ENCODE data around the gene OVCH1. TPM values are rescaled to one million over a fixed set of nuclear protein-coding genes. Genes with fewer than 3 reads are reported as not detected.

OVCH1 gene
- total RNA-seq, 1 donor from 2014 or later = 0.25 TPM

DNA sequence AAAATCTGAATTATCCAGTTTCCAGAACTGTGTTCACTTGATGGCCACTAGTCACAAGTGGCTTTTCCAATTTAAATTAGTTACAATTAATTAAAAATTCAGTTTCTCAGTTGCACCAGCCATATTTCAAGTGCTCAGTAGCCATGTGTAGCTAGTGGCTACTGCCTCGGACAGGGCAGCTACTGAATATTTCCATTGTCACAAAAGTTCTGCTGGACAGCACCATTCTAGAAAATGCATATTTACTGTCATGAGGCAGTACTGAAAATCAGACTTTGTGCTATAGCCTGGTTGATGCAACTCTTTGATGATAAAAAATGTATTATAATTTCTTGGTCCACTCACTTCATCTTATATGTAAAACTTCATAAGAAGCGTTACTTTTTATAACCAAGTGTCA lies 11.5 kb upstream of the OVCH1 start:
- Histone ChIP-seq H3K9me3 (no peaks in the 10 kb centered on the region), H3K36me3 (no peaks in the 10 kb centered on the region), H3K27ac (no peak overlapping the region), H3K27me3 (no peaks in the 10 kb centered on the region), H3K4me1 (no peaks in the 10 kb centered on the region), H3K4me3 (no peak overlapping the region)
- DNase-seq (ENCODE audit: extremely low spot score in 2 of 2) = no peak
- intact Hi-C loops (cut with DNase I) = no loop called here
- TF ChIP-seq POLR2A (IDR thresholded peaks at IDR 0.05) (no peak), POLR2AphosphoS5 (IDR thresholded peaks at IDR 0.05; ENCODE audit: insufficient read depth in 1 of 2, low read depth in 1 of 2) (no peak)
- TF ChIP-seq, protein P1, sequence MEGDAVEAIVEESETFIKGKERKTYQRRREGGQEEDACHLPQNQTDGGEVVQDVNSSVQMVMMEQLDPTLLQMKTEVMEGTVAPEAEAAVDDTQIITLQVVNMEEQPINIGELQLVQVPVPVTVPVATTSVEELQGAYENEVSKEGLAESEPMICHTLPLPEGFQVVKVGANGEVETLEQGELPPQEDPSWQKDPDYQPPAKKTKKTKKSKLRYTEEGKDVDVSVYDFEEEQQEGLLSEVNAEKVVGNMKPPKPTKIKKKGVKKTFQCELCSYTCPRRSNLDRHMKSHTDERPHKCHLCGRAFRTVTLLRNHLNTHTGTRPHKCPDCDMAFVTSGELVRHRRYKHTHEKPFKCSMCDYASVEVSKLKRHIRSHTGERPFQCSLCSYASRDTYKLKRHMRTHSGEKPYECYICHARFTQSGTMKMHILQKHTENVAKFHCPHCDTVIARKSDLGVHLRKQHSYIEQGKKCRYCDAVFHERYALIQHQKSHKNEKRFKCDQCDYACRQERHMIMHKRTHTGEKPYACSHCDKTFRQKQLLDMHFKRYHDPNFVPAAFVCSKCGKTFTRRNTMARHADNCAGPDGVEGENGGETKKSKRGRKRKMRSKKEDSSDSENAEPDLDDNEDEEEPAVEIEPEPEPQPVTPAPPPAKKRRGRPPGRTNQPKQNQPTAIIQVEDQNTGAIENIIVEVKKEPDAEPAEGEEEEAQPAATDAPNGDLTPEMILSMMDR (IDR thresholded peaks at IDR 0.05) = no peak

DNA sequence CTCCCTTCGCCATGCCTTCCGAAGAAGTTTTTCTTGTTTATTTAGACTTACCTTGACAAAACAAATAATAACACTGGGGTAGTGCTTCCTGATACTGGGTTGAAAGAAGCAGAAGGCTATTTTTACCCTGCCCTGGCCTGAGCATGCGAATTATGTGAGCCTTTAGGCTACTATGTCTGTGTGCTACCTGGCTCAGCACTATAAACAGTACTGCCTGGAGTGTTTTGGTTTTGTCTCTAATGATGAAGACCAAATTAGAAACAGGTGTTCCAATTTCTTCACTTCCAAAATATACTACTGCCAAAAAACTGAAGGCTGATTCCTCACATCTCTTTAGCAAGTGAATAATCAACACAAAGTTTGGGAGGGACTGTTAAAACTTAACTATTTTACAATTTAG lies 7.6 kb upstream of the OVCH1 start:
- intact Hi-C loops (cut with DNase I) = no loop called here
- H3K36me3 ChIP-seq = no peaks in the 10 kb centered on the region
- no peak overlapping the region for H3K27ac ChIP-seq
- no peaks in the 10 kb centered on the region for H3K9me3 ChIP-seq
- no peaks in the 10 kb centered on the region for H3K4me1 ChIP-seq
- H3K27me3 ChIP-seq = no peaks in the 10 kb centered on the region
- TF ChIP-seq POLR2A (IDR thresholded peaks at IDR 0.05) (no peak), POLR2AphosphoS5 (IDR thresholded peaks at IDR 0.05; ENCODE audit: insufficient read depth in 1 of 2, low read depth in 1 of 2) (no peak)
- TF ChIP-seq, protein P1 (IDR thresholded peaks at IDR 0.05) = no peak
- no peak for DNase-seq (ENCODE audit: extremely low spot score in 2 of 2)
- H3K4me3 ChIP-seq = no peak overlapping the region

DNA sequence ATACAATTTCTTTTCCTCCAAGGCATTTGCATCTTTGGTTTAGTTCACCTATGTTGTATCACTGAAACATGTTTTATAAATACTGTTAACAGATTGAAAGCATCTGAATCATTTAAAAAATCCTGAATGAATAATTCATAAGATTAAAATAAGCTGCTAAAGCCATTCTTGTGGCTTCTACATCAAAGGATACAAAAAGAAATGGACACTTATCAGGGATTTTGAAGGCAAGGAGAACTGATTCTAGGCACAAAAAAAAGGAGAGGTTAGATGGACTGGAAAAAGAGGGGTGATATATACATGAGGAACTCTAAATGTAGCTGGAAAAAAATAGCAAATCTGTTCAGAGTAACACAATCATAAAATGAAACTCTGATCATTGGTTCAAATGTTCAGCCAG lies 5.8 kb upstream of the OVCH1 start:
- TF ChIP-seq POLR2AphosphoS5 (IDR thresholded peaks at IDR 0.05; ENCODE audit: insufficient read depth in 1 of 2, low read depth in 1 of 2) (no peak), POLR2A (IDR thresholded peaks at IDR 0.05) (no peak)
- TF ChIP-seq, protein P1 (IDR thresholded peaks at IDR 0.05) = no peak
- H3K9me3 ChIP-seq = no peaks in the 10 kb centered on the region
- intact Hi-C loops (cut with DNase I) = no loop called here
- no peak for DNase-seq (ENCODE audit: extremely low spot score in 2 of 2)
- no peaks in the 10 kb centered on the region for H3K4me1 ChIP-seq
- no peak overlapping the region for H3K4me3 ChIP-seq
- H3K27ac ChIP-seq = no peak overlapping the region
- no peaks in the 10 kb centered on the region for H3K36me3 ChIP-seq
- no peaks in the 10 kb centered on the region for H3K27me3 ChIP-seq

DNA sequence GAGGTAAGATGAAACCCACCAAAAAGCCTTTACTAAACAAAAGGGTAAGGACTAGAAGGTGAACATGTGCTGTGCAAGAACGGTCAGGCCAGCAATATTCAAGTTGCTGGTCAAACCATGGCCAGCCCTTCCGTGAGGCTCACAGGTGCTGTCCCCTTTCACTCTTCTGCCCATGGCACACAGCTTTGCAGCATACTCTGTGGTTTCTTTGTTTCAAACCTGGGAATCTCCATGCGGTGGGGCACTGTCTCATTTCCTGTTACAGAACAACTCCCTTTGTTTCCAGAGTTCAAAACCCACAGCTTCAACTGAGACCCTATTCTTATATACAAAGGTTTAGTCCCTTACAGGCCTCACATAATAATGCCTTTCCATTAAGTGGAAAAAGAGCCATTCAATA lies 1.7 kb upstream of the OVCH1 start:
- Histone ChIP-seq H3K9me3 (no peaks in the 10 kb centered on the region), H3K4me3 (no peak overlapping the region), H3K27me3 (no peaks in the 10 kb centered on the region), H3K36me3 (no peaks in the 10 kb centered on the region), H3K27ac (no peak overlapping the region), H3K4me1 (no peaks in the 10 kb centered on the region)
- intact Hi-C loops (cut with DNase I) = no loop called here
- DNase-seq (ENCODE audit: extremely low spot score in 2 of 2) = no peak
- TF ChIP-seq POLR2A (IDR thresholded peaks at IDR 0.05) = no peak
- TF ChIP-seq, protein P1 (IDR thresholded peaks at IDR 0.05) = no peak
- no peak for TF ChIP-seq POLR2AphosphoS5 (IDR thresholded peaks at IDR 0.05; ENCODE audit: insufficient read depth in 1 of 2, low read depth in 1 of 2)

DNA sequence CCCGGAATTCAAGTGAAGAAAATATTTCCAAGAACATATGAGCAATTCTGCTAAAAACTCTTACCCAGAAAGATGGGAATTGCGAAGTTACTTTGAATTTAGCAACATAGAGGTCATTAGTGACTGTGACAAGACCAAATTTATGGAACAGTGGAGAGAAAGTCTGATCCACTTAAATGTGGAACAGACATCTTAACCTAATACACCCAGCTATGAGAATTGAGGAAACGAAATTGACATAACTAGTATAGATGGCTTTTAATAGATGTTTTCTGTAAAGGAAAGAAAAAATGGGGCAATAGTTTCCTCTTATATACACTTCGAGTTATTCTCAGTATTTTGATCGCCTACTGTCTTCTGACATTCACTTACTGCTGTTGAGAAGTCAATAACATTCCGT lies 4.6 kb downstream of the OVCH1 start:
- TF ChIP-seq, protein P1 (IDR thresholded peaks at IDR 0.05) = no peak
- TF ChIP-seq POLR2A (IDR thresholded peaks at IDR 0.05) (no peak), POLR2AphosphoS5 (IDR thresholded peaks at IDR 0.05; ENCODE audit: insufficient read depth in 1 of 2, low read depth in 1 of 2) (no peak)
- H3K27ac ChIP-seq = no peak overlapping the region
- no peaks in the 10 kb centered on the region for H3K9me3 ChIP-seq
- H3K27me3 ChIP-seq = no peaks in the 10 kb centered on the region
- intact Hi-C loops (cut with DNase I) = no loop called here
- H3K4me3 ChIP-seq = no peak overlapping the region
- no peaks in the 10 kb centered on the region for H3K4me1 ChIP-seq
- H3K36me3 ChIP-seq = no peaks in the 10 kb centered on the region
- no peak for DNase-seq (ENCODE audit: extremely low spot score in 2 of 2)
